ENCODE measurements around the gene LDB2. TPM values are rescaled to one million over a fixed set of nuclear protein-coding genes. Genes with fewer than 3 reads are reported as not detected.

LDB2 gene
- total RNA-seq, 2 experiments from 2014 or later, result 0.14 TPM; not detected in 1

- Mint-ChIP-seq H3K27me3 (no peaks in the 10 kb centered on the region), H3K4me1 (no peaks in the 10 kb centered on the region), H3K36me3 (ENCODE audit: low read depth) (no peaks in the 10 kb centered on the region), H3K9me3 (ENCODE audit: low read depth) (no peaks in the 10 kb centered on the region), H3K4me3 (no peak overlapping the region), H3K27ac (no peak overlapping the region)
- ATAC-seq (no peak), DNase-seq (no peak)
- POLR2A ChIA-PET, result no interaction called here
- intact Hi-C loops (cut with DNase I, micrococcal nuclease), result no loop called here
- CTCF ChIA-PET, result no interaction called here
Observed at GRCh38 chr4:16745009-16745635, 153.3 kb downstream of the LDB2 start.

DNA sequence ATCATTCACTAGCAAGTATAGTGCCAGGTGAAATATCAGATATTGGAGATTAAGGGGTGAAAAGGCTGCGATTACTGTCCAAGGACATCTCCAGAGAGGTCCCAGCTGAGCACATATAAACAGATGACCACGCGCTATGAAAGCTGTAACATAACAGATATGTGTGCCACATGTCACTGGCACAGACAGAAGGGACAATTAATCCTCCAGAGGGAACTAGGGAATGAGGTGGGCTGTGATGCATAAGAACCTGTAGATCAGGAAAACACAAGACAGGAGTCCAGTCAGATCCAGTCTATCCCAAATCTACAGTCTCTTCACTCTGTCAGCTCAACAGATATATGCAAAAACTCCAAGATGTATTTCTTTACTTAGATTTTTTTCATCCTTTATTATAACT lies 157.2 kb downstream of the LDB2 start:
- CTCF ChIA-PET, result no interaction called here
- POLR2A ChIA-PET, result no interaction called here

DNA sequence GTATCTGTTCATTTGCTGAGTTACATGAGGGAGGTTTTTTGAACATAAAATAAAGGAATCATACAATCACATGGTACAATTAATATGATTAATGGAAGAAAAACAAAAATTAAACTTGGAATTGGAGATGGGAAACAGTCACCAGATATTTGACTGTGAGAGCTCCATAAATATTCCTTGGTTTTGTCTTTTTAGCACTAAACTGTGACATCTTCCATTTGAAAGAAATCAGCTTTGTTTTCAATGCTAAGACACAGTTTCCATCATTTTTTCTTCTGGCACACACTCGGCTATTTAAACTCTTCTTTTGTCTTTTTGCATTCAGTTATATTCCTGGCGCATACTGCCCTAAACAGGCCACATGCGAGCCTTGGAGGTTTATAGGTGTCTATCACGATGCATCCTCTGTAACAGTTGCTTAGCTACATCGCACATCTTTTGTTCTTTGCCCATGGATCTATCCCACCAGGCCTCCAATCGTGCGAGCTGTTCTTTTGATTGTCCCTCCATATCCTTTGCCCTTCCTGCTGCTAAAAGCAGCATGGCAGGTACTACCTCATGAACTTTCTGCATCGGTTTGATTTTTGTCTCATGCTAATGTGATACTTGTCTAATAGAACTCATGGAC lies 158.3 kb downstream of the LDB2 start:
- peaks cover 2% of the 10 kb centered on the region for H3K9me3 Mint-ChIP-seq (ENCODE audit: low read depth)
- no peaks in the 10 kb centered on the region for H3K27me3 Mint-ChIP-seq
- ChIA-PET POLR2A (no interaction called here), CTCF (interaction anchor here (0.5 kb wide), 1 partner anchor 125 kb away, joined by 3 read pairs; no protein-coding TSS in a partner anchor)
- H3K27ac Mint-ChIP-seq, result no peak overlapping the region
- H3K36me3 Mint-ChIP-seq (ENCODE audit: low read depth), result no peaks in the 10 kb centered on the region
- DNase-seq (no peak), ATAC-seq (no peak)
- H3K4me1 Mint-ChIP-seq, result no peaks in the 10 kb centered on the region
- intact Hi-C loops (cut with DNase I, micrococcal nuclease), result no loop called here
- no peak overlapping the region for H3K4me3 Mint-ChIP-seq

More for the DNA sequence above, 157.2 kb downstream of the LDB2 start:
- ATAC-seq, result no peak
- H3K27me3 Mint-ChIP-seq, result no peaks in the 10 kb centered on the region
- H3K27ac Mint-ChIP-seq, result no peak overlapping the region
- no peaks in the 10 kb centered on the region for H3K36me3 Mint-ChIP-seq (ENCODE audit: low read depth)
- H3K4me3 Mint-ChIP-seq, result no peak overlapping the region
- peaks cover 2% of the 10 kb centered on the region for H3K9me3 Mint-ChIP-seq (ENCODE audit: low read depth)
- no peaks in the 10 kb centered on the region for H3K4me1 Mint-ChIP-seq
- intact Hi-C loops (cut with DNase I, micrococcal nuclease), result no loop called here
- DNase-seq, result no peak

GRCh38 chr4:16738558-16738957 lies 159.9 kb downstream of the LDB2 start:
- DNase-seq, result no peak
- no peak overlapping the region for H3K27ac Mint-ChIP-seq
- intact Hi-C loops (cut with DNase I, micrococcal nuclease), result no loop called here
- H3K27me3 Mint-ChIP-seq, result no peaks in the 10 kb centered on the region
- POLR2A ChIA-PET, result no interaction called here
- CTCF ChIA-PET, result no interaction called here
- ATAC-seq, result no peak
- H3K9me3 Mint-ChIP-seq (ENCODE audit: low read depth), result peaks cover 2% of the 10 kb centered on the region
- H3K36me3 Mint-ChIP-seq (ENCODE audit: low read depth), result no peaks in the 10 kb centered on the region
- H3K4me3 Mint-ChIP-seq, result no peak overlapping the region
- H3K4me1 Mint-ChIP-seq, result no peaks in the 10 kb centered on the region

- Mint-ChIP-seq H3K4me3 (no peak overlapping the region), H3K9me3 (ENCODE audit: low read depth) (peaks cover 2% of the 10 kb centered on the region), H3K36me3 (ENCODE audit: low read depth) (no peaks in the 10 kb centered on the region), H3K4me1 (no peaks in the 10 kb centered on the region), H3K27me3 (no peaks in the 10 kb centered on the region), H3K27ac (no peak overlapping the region)
- intact Hi-C loops (cut with DNase I, micrococcal nuclease), result no loop called here
- CTCF ChIA-PET, result no interaction called here
- POLR2A ChIA-PET, result no interaction called here
- DNase-seq (no peak), ATAC-seq (no peak)
Observed at GRCh38 chr4:16733509-16733908, 164.9 kb downstream of the LDB2 start.

DNA sequence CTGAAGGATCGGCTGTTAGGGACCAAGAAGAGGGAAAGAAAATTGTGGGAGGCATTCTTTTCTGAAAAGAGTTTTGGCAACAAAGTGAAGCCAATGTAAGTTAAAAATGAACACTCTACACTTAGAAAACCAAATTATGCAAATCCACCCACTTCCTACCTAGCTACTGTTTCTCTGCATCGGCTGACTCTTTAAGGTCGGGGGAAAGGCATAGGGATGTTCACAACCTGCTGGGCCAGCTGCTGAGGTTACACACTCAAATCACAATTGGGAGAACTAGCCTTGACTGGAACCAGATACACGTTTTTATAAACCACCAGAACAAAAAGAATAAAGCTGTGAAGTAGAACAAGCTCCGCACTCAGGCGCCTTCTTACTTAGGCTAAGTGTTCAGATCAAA lies 165.7 kb downstream of the LDB2 start:
- H3K4me3 Mint-ChIP-seq, result no peak overlapping the region
- intact Hi-C loops (cut with DNase I, micrococcal nuclease), result no loop called here
- H3K27me3 Mint-ChIP-seq, result peaks cover 2% of the 10 kb centered on the region
- H3K36me3 Mint-ChIP-seq (ENCODE audit: low read depth), result no peaks in the 10 kb centered on the region
- DNase-seq, result no peak
- CTCF ChIA-PET, result no interaction called here
- H3K27ac Mint-ChIP-seq, result no peak overlapping the region
- POLR2A ChIA-PET, result no interaction called here
- H3K9me3 Mint-ChIP-seq (ENCODE audit: low read depth), result no peaks in the 10 kb centered on the region
- no peaks in the 10 kb centered on the region for H3K4me1 Mint-ChIP-seq
- ATAC-seq, result no peak

GRCh38 chr4:16731776-16732380 lies 166.6 kb downstream of the LDB2 start:
- CTCF ChIA-PET, result no interaction called here

DNA sequence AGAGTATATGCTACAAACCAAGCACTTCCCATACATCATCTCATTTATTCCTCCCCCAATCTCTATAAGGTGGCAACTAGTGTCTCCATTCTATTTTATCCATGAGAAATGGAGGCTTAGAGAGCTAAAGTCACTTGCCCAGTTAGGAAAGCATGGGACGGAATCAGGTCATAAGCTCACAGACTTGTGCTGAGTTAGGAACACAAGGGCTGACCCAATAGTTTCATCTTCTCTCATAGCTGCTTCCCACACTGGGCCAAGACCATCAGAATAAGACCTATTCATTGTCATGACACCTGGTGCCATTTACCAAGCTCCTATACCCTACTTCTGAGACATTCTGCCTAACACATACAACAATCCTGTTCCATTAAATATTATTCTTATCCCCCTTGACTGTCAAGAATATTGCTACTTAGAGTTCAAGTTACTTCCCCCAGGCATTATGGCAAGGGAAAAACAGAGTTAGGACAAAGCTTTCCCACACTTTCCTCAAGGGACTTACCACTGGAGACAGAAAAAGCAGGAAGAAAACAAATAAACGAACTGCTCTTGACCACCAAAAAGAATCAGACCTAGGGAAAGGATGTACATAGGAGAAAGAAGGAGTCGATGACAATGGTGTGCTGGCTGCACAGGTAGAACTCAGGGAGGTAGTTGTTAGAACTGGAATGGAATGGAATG lies 167.8 kb downstream of the LDB2 start:
- ChIA-PET POLR2A (no interaction called here), CTCF (no interaction called here)
- H3K4me1 Mint-ChIP-seq, result no peaks in the 10 kb centered on the region
- H3K4me3 Mint-ChIP-seq, result no peak overlapping the region
- ATAC-seq (no peak), DNase-seq (no peak)
- H3K9me3 Mint-ChIP-seq (ENCODE audit: low read depth), result no peaks in the 10 kb centered on the region
- no peaks in the 10 kb centered on the region for H3K36me3 Mint-ChIP-seq (ENCODE audit: low read depth)
- no peak overlapping the region for H3K27ac Mint-ChIP-seq
- peaks cover 3% of the 10 kb centered on the region for H3K27me3 Mint-ChIP-seq
- intact Hi-C loops (cut with DNase I, micrococcal nuclease), result no loop called here

More at GRCh38 chr4:16731776-16732380, 166.6 kb downstream of the LDB2 start:
- Mint-ChIP-seq H3K4me1 (no peaks in the 10 kb centered on the region), H3K27me3 (peaks cover 3% of the 10 kb centered on the region), H3K4me3 (no peak overlapping the region), H3K27ac (no peak overlapping the region), H3K36me3 (ENCODE audit: low read depth) (no peaks in the 10 kb centered on the region), H3K9me3 (ENCODE audit: low read depth) (no peaks in the 10 kb centered on the region)
- POLR2A ChIA-PET, result no interaction called here
- intact Hi-C loops (cut with DNase I, micrococcal nuclease), result no loop called here
- ATAC-seq (no peak), DNase-seq (no peak)

DNA sequence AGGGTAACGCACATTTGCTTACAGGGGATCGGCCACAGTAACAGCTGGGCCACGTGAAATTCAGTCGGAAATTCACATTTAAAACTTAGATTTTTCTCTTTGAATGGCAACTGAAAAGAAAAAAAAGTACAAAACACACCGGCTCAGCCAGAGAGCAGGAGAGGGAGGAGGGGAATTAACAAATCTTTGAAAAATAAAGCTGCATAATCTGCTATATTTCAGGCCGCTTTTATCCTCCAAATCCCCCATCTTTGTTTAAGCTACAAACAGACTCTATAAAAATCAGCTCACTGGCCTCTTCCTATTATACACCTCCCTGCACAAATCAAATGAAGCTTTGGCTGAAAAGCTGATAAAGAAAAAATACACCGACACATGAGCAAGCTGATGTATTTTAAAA lies 169.1 kb downstream of the LDB2 start:
- ChIA-PET POLR2A (no interaction called here), CTCF (no interaction called here)
- no peaks in the 10 kb centered on the region for H3K36me3 Mint-ChIP-seq (ENCODE audit: low read depth)
- H3K27me3 Mint-ChIP-seq, result peaks cover 3% of the 10 kb centered on the region
- H3K27ac Mint-ChIP-seq, result no peak overlapping the region
- H3K4me3 Mint-ChIP-seq, result no peak overlapping the region
- H3K4me1 Mint-ChIP-seq, result no peaks in the 10 kb centered on the region
- intact Hi-C loops (cut with DNase I, micrococcal nuclease), result no loop called here
- DNase-seq (no peak), ATAC-seq (no peak)
- H3K9me3 Mint-ChIP-seq (ENCODE audit: low read depth), result peaks cover 6% of the 10 kb centered on the region

DNA sequence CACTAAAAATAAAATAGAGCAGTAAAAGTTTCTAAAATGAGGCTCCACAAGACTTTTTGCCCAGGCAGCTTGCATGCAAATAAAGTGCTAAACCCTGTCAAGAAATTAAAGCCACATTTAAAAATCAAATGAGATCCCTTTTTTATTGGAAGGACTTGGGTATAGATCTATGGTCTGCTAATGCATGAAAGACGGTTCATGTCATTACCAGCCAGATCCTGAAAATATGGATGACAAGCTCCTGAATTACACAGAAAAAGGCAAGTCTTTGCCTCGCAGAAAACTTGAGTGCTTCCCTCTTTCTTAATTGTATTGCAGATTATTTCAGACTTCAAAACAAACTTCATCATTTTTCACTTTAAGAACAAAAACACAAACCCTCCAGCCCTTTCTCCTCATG lies 169.6 kb downstream of the LDB2 start:
- no peak for ATAC-seq
- intact Hi-C loops (cut with DNase I, micrococcal nuclease), result no loop called here
- H3K27me3 Mint-ChIP-seq, result peaks cover 3% of the 10 kb centered on the region
- H3K4me1 Mint-ChIP-seq, result no peaks in the 10 kb centered on the region
- no peak for DNase-seq
- ChIA-PET POLR2A (no interaction called here), CTCF (no interaction called here)
- no peak overlapping the region for H3K4me3 Mint-ChIP-seq
- H3K9me3 Mint-ChIP-seq (ENCODE audit: low read depth), result peaks cover 6% of the 10 kb centered on the region
- H3K27ac Mint-ChIP-seq, result no peak overlapping the region
- H3K36me3 Mint-ChIP-seq (ENCODE audit: low read depth), result no peaks in the 10 kb centered on the region

DNA sequence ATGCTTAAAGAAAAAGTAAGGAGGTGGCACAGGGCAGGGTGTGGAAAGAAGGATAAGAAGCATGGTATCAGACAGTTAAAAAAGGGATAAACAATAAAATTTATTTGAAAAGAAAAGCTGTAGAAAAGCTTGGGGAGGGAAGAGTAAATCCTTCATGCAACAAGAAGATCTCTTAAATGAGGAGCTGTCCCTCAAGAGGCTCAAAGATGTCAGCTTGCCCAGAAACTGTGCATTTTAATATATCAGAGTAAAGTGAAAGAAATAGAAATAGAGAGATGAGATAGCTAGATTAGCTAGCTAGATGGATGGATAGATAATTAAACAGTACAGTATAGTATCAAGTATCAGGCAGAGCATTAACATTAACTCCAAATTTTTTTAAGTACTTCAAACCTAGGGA lies 170.3 kb downstream of the LDB2 start:
- H3K4me1 Mint-ChIP-seq, result no peaks in the 10 kb centered on the region
- ATAC-seq (no peak), DNase-seq (no peak)
- H3K9me3 Mint-ChIP-seq (ENCODE audit: low read depth), result peaks cover 9% of the 10 kb centered on the region
- no peak overlapping the region for H3K27ac Mint-ChIP-seq
- peaks cover 3% of the 10 kb centered on the region for H3K27me3 Mint-ChIP-seq
- CTCF ChIA-PET, result no interaction called here
- H3K36me3 Mint-ChIP-seq (ENCODE audit: low read depth), result no peaks in the 10 kb centered on the region
- POLR2A ChIA-PET, result no interaction called here
- intact Hi-C loops (cut with DNase I, micrococcal nuclease), result no loop called here
- H3K4me3 Mint-ChIP-seq, result no peak overlapping the region

DNA sequence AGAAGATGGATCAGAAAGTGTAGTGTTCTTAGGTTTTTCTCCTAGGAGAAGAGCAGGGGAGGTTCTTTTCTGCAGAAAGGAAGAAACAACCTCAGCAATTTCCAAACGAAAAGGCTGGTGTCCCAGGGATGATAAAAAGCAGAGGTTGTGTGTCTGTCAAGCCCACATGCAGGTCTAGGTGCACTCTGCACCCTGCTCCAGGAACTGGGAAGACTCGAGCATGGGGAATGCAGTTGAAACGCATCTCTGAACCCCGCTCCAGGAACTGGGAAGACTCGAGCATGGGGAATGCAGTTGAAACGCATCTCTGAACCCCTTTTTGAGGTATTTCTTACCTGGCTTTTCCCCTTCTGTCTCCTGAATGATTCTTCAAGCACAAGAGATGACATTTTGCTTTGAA lies 171.2 kb downstream of the LDB2 start:
- H3K4me3 Mint-ChIP-seq, result no peak overlapping the region
- H3K36me3 Mint-ChIP-seq (ENCODE audit: low read depth), result no peaks in the 10 kb centered on the region
- peaks cover 9% of the 10 kb centered on the region for H3K9me3 Mint-ChIP-seq (ENCODE audit: low read depth)
- H3K4me1 Mint-ChIP-seq, result no peaks in the 10 kb centered on the region
- ChIA-PET POLR2A (no interaction called here), CTCF (interaction anchor here (0.9 kb wide), 1 partner anchor 10 kb away, joined by 3 read pairs; no protein-coding TSS in a partner anchor)
- no peak for DNase-seq
- ATAC-seq, result no peak
- no peak overlapping the region for H3K27ac Mint-ChIP-seq
- peaks cover 3% of the 10 kb centered on the region for H3K27me3 Mint-ChIP-seq
- intact Hi-C loops (cut with DNase I, micrococcal nuclease), result no loop called here

Measured in activated CD4-positive, alpha-beta T cell treated with anti-CD3 and anti-CD28 coated beads for 36 hours (primary cell).